DMS153 treated with DMSO at 0.1 percent for 48 hours (cell line): ENCODE measurements around the gene SNX32.
"Not testable (repeated sequence)": the region's sequence is repeated elsewhere in the genome, so short reads cannot be mapped to it uniquely, and the experiment has no call there.

Source experiments
- DNase-seq: peaks from one replicate; lab custom pipeline; 2025; ENCODE audit not compliant: unreplicated experiment; lab: John Stamatoyannopoulos, UW

Gene SNX32

DNA sequence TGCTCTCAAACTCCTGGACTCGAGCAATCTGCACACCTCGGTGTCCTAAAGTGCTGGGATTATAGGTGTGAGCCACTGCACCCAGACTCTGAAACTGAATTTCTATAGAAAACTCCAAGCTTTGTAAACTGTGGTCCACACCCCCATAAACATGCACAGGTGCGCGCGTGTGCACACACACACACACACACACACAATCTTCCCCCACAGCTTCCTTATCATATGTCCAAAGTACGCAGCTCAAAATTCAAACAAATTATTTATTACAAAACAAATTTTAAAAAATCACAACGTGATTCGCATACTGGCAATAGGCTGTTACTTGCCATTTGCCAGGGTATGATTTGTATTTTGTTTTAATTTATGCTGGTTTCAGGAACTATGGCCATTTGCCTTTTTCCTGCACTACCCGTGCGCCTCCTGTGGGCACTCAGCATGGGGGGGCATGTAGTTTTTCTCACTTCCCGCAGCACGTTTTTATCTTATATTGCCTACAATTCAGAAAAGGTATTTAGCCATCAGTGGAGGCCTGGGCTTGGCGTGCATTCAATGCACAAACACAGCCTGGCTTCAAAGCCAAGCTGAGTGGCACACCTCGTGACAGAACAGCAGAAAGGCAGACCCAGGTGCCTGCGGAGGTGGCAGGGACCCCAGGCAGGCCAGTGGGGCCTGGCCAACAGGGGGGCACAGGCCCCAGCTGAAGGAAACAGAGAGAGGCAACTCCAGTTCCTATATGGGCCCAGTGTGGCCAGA, 10.8 kb upstream of the SNX32 start:
- no peak for DNase-seq

DNA sequence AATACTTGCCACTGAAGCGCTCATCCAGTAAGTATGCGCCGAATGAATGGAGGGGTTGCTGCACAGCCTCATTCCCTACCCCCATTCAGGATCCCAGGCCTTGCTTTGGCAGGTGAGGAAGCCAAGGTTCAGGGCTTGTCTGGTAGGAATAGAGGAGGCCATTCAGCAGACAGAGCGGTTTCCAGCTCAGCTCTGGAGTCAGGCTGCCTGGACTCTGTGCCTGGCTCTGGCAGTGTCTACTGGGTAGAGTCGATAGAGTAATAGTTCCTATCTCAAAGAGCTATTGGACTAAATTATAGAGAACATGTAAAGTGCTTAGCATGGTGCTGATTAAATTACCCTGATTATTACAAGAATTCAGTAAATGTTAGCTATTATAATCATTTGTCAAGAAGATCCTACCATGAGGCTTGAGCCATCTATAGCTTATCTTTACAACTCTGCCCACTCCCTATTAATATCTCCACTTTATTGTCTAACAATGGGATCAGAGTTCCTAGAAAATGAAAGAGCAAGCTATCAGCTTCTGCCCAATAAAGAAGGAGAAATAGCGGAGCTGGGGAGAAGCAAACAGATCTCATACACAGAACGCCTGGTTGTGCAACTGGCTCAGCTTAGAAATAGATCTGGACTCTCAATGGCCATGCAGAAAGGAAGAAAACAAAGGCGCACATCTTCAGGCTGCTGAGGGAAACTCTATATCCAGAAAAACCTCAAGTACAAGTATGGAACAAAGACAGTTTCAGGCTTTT, 6.6 kb upstream of the SNX32 start:
- DNase-seq, result no peak

DNA sequence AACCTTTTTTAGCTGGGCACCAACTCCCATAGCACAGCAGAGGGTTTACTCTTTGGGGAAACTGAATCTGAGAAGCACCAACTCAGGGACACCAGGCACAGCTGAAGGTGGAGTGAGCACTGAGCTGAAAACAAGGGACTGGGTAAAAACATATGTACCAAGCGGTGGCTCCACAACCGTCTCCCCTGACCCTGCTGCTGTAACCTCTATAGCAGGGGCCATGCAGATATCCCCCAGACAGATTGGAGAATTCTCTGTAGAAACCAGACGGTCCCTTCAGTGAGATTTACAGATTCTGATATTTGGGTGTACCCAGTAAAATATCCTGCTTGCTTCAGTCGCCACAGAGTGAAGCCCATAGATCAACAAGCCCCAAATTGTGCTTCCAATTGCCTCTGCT, 4.3 kb upstream of the SNX32 start:
- DNase-seq, result no peak

DNA sequence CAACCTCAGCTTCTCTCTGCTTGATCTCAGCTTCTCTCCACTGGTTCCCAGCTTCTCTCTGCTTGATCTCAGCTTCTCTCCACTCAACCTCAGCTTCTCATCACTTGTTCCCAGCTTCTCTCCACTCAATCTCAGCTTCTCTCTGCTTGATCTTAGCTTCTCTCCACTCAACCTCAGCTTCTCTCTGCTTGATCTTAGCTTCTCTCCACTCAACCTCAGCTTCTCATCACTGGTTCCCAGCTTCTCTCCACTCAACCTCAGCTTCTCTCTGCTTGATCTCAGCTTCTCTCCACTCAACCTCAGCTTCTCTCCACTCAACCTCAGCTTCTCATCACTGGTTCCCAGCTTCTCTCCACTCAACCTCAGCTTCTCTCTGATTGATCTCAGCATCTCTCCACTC, 1.5 kb upstream of the SNX32 start:
- not testable (repeated sequence) for DNase-seq

DNA sequence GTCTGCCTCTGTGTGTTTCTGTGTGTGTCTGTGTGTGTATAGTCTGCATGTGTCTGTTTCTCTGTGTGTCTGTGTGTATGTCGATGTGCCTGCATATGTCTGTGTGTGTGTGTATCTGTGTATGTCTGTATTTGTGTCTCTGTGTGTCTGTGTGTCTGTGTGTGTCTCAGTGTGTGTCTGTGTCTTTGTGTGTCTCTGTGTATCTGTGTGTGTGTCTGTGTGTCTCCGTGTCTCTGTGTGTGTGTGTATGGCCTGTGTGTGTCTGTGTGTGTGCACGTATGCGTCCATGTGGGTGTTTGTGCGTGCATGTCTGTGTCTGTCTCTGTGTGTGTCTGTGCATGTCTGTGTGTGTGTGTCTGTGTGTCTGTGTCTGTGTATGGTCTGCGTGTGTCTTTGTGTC, 439 bp downstream of the SNX32 start:
- no peak for DNase-seq

DNA sequence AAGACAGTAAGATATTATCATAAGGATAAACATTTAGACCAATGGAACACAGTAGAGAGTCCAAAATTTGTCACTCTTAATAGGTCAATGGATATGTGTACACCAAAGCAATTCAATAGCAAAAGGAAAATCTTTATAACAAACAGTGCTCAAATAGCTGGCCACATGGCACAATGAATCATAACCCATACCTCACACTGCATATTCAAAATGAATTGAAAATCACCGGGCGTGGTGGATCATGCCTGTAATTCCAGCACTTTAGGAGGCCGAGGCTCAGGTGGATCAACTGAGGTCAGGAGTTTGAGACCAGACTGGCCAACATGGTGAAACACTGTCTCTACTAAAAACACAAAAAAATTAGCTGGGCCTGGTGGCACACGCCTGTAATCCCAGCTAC, 8.4 kb downstream of the SNX32 start:
- no peak for DNase-seq

DNA sequence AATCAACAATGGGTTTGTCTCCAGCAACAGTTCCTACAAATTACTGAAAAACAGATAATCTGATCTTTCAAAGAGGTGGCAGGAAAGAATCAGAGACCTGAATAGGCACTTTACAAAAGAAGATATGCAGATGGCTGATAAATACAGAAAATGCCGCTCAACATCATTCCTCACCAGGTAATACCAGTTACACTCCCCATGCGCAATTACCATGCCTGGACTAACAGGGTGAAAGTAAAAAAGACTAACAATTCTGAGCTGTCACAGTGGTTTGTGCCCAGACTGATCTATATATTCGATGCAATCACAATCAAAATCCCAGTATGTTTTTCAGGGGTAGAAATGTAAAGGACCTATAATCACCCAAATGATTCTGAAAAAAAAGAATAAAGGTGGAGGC, 10.0 kb downstream of the SNX32 start:
- no peak for DNase-seq

DNA sequence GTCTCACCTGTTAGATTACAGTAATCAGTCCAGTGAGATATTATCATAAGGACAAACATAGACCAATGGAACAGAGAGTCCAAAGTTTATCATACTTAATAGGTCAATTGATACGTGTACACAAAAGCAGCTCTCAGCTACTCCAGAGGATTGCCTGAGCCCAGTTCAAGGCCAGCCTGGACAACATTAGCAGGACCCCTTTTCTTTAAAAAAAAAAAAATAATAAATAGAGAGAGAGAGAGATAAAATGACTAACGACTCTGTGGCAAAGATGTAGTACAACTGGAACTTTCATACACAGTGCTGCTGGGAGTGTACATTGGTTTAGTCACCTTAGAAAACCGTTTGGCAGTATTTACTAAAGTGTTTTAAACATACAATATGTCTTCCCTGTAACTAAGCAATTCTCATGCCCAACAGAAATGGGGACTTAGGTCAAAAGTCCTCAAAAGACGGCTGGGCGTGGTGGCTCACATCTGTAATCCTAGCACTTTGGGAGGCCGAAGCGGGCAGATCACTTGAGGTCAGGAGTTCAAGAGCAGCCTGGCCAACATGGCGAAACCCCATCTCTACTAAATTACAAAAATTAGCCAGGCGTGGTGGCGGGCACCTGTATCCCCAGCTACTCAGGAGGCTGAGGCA, 10.6 kb downstream of the SNX32 start:
- no peak for DNase-seq

DNA sequence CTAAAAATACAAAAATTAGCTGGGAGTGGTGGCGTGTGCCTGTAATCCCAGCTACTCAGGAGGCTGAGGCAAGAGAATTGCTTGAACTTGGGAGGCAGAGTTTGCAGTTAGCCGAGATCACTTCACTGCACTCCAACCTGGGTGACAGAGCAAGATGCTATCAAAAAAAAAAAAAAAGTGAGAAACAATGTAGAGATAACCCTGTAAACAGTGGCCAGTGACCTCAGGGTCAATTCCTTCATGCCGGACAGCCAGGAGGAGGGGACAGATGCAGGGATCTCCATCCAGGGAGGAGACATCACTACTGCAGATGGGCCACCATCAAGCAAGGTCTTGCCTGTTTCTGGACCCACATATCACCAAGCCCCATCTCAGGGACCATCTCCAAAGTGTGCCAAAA, 14.0 kb downstream of the SNX32 start:
- no peak for DNase-seq

DNA sequence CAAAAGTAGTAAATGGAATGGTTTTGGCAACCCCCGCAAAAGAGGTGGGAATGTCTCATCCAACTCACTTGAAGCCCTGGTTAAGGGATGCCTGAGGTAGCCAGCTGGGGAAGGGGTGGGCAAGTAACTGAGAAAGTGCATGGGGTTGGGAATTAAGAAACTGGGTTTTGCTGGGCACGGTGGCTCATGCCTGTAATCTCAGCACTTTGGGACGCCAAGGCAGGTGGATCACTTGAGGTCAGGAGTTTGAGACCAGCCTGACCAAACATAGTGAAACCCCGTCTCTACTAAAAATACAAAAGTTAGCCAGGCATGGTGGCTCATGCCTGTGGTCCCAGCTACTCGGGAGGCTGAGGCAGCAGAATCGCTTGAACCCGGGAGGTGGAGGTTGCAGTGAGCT, 14.9 kb downstream of the SNX32 start:
- not testable (repeated sequence) for DNase-seq

DNA sequence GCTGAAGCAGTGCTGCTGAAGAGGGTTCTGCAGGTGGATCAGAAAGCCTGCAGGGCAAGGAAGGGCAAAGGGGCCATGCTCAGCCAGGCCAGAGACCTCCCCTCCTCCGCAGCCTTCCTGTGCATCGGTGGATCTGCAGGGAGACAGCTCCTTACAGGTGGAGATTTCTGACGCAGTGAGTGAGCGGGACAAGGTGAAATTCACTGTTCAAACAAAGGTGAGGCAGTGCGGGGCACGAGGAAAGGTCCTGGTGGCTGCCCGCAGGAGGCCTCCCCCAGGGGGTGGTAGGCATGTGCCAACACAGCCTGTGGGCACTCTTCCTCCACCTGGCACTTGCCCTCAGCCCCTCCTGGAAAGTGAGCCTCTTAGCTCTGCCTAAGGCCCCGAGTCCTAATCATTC, 15.6 kb downstream of the SNX32 start:
- no peak for DNase-seq

DNA sequence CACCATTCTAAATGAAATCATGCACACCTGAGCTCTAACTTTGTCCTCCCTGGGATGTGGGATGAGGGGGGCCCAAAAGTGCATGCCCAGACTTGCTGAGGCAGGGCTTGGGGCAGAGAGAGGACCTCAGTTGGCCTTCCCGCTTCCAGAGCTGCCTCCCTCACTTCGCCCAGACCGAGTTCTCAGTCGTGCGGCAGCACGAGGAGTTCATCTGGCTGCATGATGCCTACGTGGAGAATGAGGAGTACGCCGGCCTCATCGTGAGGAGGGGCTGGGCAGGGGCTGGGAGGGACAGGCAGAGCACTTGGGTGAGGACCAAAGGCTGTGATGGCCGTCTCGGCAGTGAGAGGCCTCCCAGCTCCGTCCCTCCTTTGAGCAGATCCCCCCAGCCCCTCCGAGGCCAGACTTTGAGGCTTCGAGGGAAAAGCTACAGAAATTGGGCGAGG, 16.0 kb downstream of the SNX32 start:
- DNase-seq, result no peak

DNA sequence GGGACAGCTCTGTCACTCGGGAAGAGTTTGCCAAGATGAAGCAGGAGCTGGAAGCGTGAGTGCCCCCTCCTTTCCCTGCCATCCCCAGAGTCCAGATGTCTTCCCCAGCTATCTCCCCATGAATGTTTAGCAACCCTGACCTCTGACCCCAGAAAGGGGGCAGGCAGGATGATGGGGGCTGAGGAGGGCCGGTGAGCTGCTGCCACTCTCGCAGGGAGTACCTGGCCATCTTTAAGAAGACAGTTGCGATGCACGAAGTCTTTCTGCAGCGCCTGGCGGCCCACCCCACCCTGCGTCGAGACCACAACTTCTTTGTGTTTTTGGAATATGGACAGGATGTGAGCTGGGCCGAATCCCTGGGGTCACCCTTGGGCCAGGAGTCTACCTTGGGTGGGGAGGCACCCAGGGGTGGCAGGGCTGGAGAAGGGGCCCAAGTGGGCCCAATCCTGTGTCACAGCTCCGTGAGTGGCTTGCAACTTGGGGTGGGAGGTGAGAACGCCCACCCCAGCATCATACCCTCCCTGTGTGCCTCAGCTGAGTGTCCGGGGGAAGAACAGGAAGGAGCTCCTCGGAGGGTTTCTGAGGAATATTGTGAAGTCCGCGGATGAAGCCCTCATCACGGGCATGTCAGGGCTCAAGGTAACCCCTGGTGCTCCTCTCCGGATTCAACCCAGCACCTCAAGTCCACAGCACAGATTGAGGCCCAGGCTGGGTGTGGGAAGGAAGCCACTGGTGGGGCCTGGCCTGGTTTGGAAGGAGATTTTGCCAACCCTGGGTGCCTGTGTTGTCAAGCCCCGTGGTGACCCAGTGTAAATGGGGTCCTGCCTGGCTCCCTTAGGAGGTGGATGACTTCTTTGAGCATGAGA, 16.7 kb downstream of the SNX32 start:
- no peak for DNase-seq

DNA sequence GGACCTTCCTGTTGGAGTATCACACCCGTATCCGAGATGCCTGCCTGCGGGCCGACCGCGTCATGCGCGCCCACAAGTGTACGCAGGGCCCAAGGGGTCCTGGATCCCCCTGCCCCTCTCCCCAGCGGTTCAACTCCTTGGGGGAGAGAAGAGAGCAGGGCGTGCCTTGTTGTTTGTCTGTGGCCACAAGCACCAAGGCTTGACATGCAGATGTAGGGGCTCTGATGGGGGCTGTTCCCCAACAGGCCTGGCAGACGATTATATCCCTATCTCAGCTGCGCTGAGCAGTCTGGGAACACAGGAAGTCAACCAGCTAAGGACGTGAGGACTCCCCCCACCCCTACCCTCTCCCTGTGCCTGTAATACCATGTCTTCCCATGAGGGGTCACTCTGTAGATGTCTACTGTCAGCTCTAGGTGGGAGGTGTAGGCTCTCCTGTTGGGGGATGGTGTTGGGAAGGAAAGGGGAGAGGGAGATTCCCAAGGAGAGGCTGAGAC, 17.4 kb downstream of the SNX32 start:
- no peak for DNase-seq

DNA sequence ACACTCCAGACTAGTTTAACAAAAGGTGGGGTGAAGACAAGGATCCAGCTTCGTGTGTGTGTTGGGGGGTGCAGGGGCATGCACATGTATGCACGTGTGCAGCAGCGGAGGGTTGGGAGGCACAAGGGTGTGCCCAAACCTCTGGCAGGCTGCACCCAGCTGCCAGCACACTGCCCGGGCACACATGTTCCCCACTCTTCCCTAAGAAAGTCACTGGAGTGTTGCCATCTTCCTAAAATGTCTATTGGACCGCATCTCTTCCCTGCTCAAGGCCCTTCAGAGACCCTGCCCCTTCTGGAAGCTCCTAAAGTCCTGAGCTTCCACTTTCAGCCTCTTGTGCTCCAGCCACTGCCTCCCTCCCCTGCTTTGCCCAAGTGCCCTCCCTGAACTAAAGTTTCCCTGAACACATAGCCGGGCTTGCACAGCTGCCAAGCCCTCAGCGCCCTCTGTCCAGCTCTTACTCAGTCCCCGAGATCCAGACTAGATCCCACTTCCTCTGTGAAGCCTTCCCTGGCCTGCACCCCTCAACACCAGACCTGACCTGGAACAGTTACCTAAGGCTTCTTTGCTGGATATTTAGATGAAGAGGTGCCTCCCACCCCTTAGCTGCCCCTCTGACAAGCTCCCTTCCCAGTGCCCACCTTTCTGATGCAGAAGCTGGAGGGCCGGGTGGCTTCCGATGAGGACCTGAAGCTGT, 18.2 kb downstream of the SNX32 start:
- no peak for DNase-seq

DNA sequence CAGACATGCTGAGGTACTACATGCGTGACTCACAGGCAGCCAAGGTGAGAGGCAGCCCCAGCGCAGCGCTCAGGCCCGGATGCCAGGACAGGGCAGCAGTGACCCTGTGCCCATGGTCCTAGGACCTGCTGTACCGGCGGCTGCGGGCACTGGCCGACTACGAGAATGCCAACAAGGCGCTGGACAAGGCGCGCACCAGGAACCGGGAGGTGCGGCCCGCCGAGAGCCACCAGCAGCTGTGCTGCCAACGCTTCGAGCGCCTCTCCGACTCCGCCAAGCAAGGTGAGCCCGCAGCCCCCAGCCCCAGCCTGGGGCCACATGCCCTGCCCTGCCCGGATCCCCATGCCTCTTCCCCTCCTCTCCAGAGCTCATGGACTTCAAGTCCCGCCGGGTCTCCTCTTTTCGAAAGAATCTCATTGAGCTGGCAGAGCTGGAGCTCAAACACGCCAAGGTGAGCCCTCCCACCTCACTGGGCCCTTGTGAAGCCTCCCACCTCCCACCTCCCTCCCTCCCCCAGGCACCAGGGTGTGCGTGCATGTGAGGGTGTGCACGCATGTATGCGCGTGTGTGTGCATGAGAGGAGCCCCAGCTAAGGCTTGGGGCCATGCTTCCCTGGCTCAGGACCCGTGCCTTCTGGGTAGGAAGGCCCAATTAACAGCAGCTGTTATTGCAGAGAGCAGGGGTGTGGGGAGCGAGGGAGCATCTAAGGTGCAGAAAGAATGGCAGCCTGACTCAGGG, 18.9 kb downstream of the SNX32 start:
- no peak for DNase-seq

DNA sequence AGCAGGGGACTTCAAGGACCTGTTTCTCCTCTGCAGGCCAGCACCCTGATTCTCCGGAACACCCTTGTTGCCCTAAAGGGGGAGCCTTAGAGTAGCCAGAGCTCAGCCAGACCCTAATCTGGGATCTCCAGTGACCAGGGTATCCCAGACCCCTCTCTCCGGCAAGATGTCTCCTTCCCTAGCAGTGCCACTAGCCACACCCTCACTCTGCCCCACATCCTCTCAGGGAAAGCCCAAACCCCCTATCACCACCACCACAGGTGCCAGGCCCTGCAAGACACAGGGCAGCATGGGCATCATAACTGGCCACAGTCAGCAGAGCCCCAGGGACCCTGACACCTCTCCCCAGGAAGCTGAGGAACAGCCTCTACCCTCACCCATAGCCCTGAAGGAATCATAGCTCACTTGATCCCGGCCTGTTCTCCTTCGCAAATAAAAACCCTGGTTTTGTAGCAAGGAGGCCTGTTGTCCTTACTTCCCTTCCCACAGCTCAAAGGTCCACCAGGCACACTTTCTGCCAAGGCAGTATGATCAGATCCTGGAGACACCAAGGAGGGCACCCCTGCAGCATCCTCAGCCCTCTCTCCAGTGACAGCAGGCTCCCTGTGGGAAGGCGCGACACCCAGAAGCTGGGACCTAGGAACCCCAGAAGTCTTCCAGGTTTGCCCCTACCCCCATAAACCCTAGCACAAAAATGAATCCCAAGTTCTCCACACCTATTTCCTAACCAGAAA, 19.6 kb downstream of the SNX32 start:
- DNase-seq, result no peak

DNA sequence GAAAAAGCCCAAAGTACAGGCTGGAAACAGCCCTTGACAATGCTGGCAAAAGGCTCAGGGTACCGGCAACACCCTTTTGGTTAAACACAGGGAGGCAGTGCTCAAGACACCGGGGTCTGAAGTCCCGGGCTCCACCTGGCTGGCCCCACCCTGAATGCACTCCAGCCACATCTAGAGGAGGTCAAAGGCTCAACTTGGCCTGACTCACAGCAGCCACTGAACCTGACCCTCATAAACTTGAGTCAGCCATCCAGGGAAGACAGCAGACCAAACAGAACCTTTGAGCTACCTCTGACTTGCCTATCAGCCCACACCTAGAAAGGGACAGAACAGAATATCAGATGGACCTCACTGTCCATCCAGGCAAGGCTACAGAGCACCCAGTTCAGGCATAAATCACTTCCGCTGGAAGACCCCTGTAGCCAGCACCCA, 20.4 kb downstream of the SNX32 start:
- no peak for DNase-seq
